ENCODE data around the gene ANTXR1. TPM values are rescaled to one million over a fixed set of nuclear protein-coding genes. Genes with fewer than 3 reads are reported as not detected.
A peak's percentile ranks its signal among the peaks of the same experiment; 100 is the strongest.

Gene ANTXR1
- total and polyA plus RNA-seq, 9 of the 15 experiments (the other 6 are each of a cell fraction or from before 2014, with no cell fraction given) = 0.07 to 1.00 (median 0.54) TPM

DNA sequence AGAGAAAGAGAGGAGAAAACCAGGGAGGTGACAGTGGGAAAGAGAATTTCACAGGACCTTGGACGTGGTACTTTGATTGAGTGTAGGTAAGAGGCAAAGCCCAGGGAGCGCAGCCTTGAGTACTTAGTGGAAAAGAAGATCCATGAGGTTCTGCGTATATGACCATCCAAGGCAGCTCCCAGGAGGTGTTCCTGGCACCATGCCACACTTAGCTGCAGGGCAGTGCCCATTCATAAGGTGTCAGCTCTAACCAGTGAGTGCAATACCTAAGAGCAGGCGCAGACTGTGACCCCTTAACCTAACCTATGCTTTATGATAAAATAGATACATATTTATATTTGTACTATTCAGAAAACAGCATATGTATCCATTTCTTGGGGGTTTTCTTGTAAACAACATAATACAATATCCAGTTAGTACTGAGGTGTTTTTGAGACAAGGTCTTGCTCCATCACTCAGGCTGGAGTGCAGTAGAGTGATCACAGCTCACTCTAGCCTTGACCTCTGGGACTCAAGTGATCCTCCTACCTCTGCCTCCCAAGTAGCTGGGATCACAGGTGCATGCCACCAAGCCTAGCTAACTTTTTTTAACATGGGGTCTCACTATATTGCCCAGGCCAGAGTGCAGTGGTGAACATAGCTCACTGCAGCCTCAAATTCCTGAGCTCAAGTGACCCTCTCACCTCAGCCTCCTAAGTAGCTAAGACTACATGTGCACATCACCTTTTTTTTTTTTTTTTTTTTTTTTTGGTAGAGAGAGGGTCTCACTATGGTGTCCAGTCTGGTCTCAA is 199.5 kb downstream of the ANTXR1 start:
- Histone ChIP-seq H3K79me2 (ENCODE audit: control insufficient read depth, insufficient read depth, low read length) (no peaks in the 10 kb centered on the region), H3K27ac (ENCODE audit: extremely low read depth, low read depth, low read length) (no peak overlapping the region), H3K36me3 (ENCODE audit: control insufficient read depth, insufficient read depth, low read length) (no peaks in the 10 kb centered on the region), H3K27me3 (ENCODE audit: control insufficient read depth in 2 of 2, insufficient read depth in 2 of 2, low read length in 2 of 2) (peaks cover 0 to 17% of the 10 kb centered on the region in 2 experiments; a peak in 3 of 5 replicates), H3K9me3 (replicated peaks; ENCODE audit: control insufficient read depth, insufficient read depth, low read depth, low read length) (no peaks in the 10 kb centered on the region), H3K9ac (ENCODE audit: insufficient read depth in 1 of 2, low read depth in 2 of 2, low read length in 2 of 2) (no peak overlapping the region), H3K4me3 (no peak overlapping the region), H3K9me1 (ENCODE audit: control insufficient read depth, insufficient read depth, low read length) (no peaks in the 10 kb centered on the region), H4K20me1 (replicated peaks; ENCODE audit: control insufficient read depth, insufficient read depth, low read length) (no peaks in the 10 kb centered on the region; the same call in 1 of the 2 replicates), H3K4me2 (ENCODE audit: insufficient read depth, low read length) (no peak overlapping the region), H3K4me1 (replicated peaks in 1 of 2; ENCODE audit: control insufficient read depth in 2 of 2, insufficient read depth in 2 of 2, low read length in 2 of 2) (no peaks in the 10 kb centered on the region), H2AFZ (ENCODE audit: low read depth, low read length) (no peak overlapping the region)
- TF ChIP-seq ZNF644 (tag; IDR thresholded peaks at IDR 0.05; ENCODE audit: low read depth) (no peak), RBM15 (IDR thresholded peaks at IDR 0.05; ENCODE audit: insufficient read depth, low read length) (no peak), ZNF121 (CRISPR knock-in tag; conservative IDR thresholded peaks at IDR 0.05) (peak; percentile 48), FOXM1 (IDR thresholded peaks at IDR 0.05; ENCODE audit: low read depth) (no peak), FOXM1 (CRISPR knock-in tag; IDR thresholded peaks at IDR 0.05; ENCODE audit: low read depth) (no peak), NFIC (IDR thresholded peaks at IDR 0.05) (0 out of 2 replicates have a peak, but pooled peaks have one; percentile 16)
- no peak for FAIRE-seq
- ChIA-PET CTCF (ENCODE audit: low intra/inter-chr PET ratio) (no interaction called here), POLR2A (no interaction called here)
- intact Hi-C loops (cut with micrococcal nuclease) (no loop called here), in situ Hi-C loops (cut with MboI) (no loop called here)
- no TSS peak for BruUV-seq (replicated peaks)
- 2% methylated on average over 4 of the region's 4 CpGs for WGBS (ENCODE audit: insufficient coverage, low coverage, missing lambda C conversion rate)
- ATAC-seq = no peak
- no peak for DNase-seq (ENCODE audit: extremely low read depth in 1 of 4, low spot score in 3 of 4)
